GM23338 (cell line): Measurements from ENCODE around the gene SCAPER. TPM values are rescaled to one million over a fixed set of nuclear protein-coding genes. Genes with fewer than 3 reads are reported as not detected.

Source experiments
- ATAC-seq: fragments of 200-7000 bp; cut with Tn5 transposase; 3 replicates; pipeline ENCODE4 v1.9.1; 2020
- DNase-seq: peaks from one replicate; pipeline ENCODE4 v3.0.0-alpha.2; 2015; ENCODE audit warnings: low spot score
- H2AFZ ChIP-seq: fragments of 200-600 bp; sonication (generic); 2 replicates; pipeline ENCODE4 v1.8.0; 2016; ENCODE audit warnings: antibody characterized with exemption, mild to moderate bottlenecking, moderate library complexity
- H3F3A ChIP-seq: fragments of 200-600 bp; sonication (generic); replicated peaks from 2 replicates; pipeline ENCODE4 v1.8.0; 2017; ENCODE audit warnings: antibody characterized with exemption, mixed run types, low read depth
- H3K27ac ChIP-seq: fragments of 200-600 bp; sonication (generic); 2 replicates; pipeline ENCODE4 v1.6.1; 2016; ENCODE audit warnings: low read depth
- H3K27me3 ChIP-seq: fragments of 200-600 bp; sonication (generic); 2 replicates; pipeline ENCODE4 v1.8.0; 2016; ENCODE audit warnings: mild to moderate bottlenecking, mixed run types, moderate library complexity; ENCODE audit not compliant: insufficient read depth
- H3K36me3 ChIP-seq: fragments of 200-600 bp; sonication (generic); 2 replicates; pipeline ENCODE4 v1.8.0; 2016; ENCODE audit warnings: mild to moderate bottlenecking; ENCODE audit not compliant: insufficient read depth
- H3K4me1 ChIP-seq: fragments of 200-600 bp; sonication (generic); 2 replicates; pipeline ENCODE4 v1.8.0; 2016; ENCODE audit warnings: mild to moderate bottlenecking, moderate library complexity; ENCODE audit not compliant: insufficient read depth
- H3K4me2 ChIP-seq: fragments of 200-600 bp; sonication (generic); 2 replicates; pipeline ENCODE4 v1.7.1; 2017; ENCODE audit warnings: mixed run types
- H3K4me3 ChIP-seq: fragments of 200-600 bp; sonication (generic); 2 replicates; pipeline ENCODE4 v1.6.1; 2016; ENCODE audit warnings: mixed run types
- H3K79me2 ChIP-seq: fragments of 200-600 bp; sonication (generic); replicated peaks from 2 replicates; pipeline ENCODE4 v1.8.0; 2017; ENCODE audit warnings: mild to moderate bottlenecking; ENCODE audit not compliant: insufficient read depth
- H3K9me2 ChIP-seq: fragments of 200-600 bp; sonication (generic); 2 replicates; pipeline ENCODE4 v1.8.0; 2017; ENCODE audit not compliant: insufficient read depth
- H4K20me1 ChIP-seq: fragments of 200-600 bp; sonication (generic); replicated peaks from 2 replicates; pipeline ENCODE4 v1.8.0; 2017; ENCODE audit warnings: mild to moderate bottlenecking; ENCODE audit not compliant: insufficient read depth
- H3K27ac Mint-ChIP-seq: 2 replicates; pipeline ENCODE4 v1.8.0; 2020; ENCODE audit warnings: inconsistent platforms, mild to moderate bottlenecking, moderate library complexity, mixed read lengths
- H3K27me3 Mint-ChIP-seq: 3 replicates; pipeline ENCODE4 v1.8.0; 2022; ENCODE audit warnings: low read depth, mild to moderate bottlenecking, moderate library complexity, mixed read lengths, inconsistent platforms; ENCODE audit not compliant: insufficient read depth, poor library complexity
- H3K36me3 Mint-ChIP-seq: 3 replicates; pipeline ENCODE4 v1.8.0; 2021; ENCODE audit warnings: low read depth, mild to moderate bottlenecking, inconsistent platforms, moderate library complexity, mixed read lengths
- H3K4me1 Mint-ChIP-seq: 3 replicates; pipeline ENCODE4 v1.8.0; 2020; ENCODE audit warnings: mild to moderate bottlenecking, inconsistent platforms, mixed read lengths
- H3K4me3 Mint-ChIP-seq: 3 replicates; pipeline ENCODE4 v1.8.0; 2021; ENCODE audit warnings: moderate library complexity, mild to moderate bottlenecking, inconsistent platforms, mixed read lengths
- H3K9me3 Mint-ChIP-seq: 3 replicates; pipeline ENCODE4 v1.8.0; 2020; ENCODE audit warnings: moderate library complexity, mild to moderate bottlenecking, inconsistent platforms, mixed read lengths
- CREB1 ChIP-seq: fragments of 250-450 bp; sonication (Bioruptor Pico); IDR thresholded peaks from 2 replicates; pipeline ENCODE4 v1.5.0; 2020; ENCODE audit warnings: low read depth, mild to moderate bottlenecking, moderate library complexity
- JUNB ChIP-seq: IDR thresholded peaks from one replicate; pipeline ENCODE4 v1.6.1; 2016; ENCODE audit warnings: antibody characterized with exemption; ENCODE audit not compliant: unreplicated experiment
- POLR2AphosphoS5 ChIP-seq: IDR thresholded peaks from 2 replicates; pipeline ENCODE4 v1.6.1; 2016; ENCODE audit warnings: antibody characterized with exemption, low read depth
- STAT1 ChIP-seq: IDR thresholded peaks from one replicate; pipeline ENCODE4 v1.6.1; 2016; ENCODE audit warnings: antibody characterized with exemption; ENCODE audit not compliant: unreplicated experiment
- ZNF114 ChIP-seq: fragments of 250-450 bp; sonication (Bioruptor Pico); IDR thresholded peaks from 2 replicates; pipeline ENCODE4 v1.5.0; 2020; ENCODE audit warnings: mild to moderate bottlenecking, moderate library complexity
- polyA plus RNA-seq: library from polyadenylated mRNA; unstranded; fragments of >200 nt; fragmentation: Nextera tagmentation; extraction: Ambion mirVana; gene quantifications from 2 replicates; pipeline ENCODE4 v1.2.1, GENCODE V29; 2016
- total RNA-seq: library from RNA; depleted of rRNA; stranded (reverse); fragments of >200 nt; shearing (Covaris generic); gene quantifications from 2 replicates; pipeline ENCODE4 v1.2.3, GENCODE V29; 2014
- TF ChIP-seq, protein P1 (sequence below): fragments of 250-450 bp; sonication (Bioruptor Pico); IDR thresholded peaks from 2 replicates; pipeline ENCODE4 v1.5.0; 2020; ENCODE audit warnings: mild to moderate bottlenecking, moderate library complexity
- TF ChIP-seq, protein P2 (sequence below): IDR thresholded peaks from 2 replicates; pipeline ENCODE4 v1.6.1; 2016; ENCODE audit warnings: antibody characterized with exemption

SCAPER gene
- total and polyA plus RNA-seq, 2 experiments from 2014 or later = 9.1 to 17.6 TPM

DNA sequence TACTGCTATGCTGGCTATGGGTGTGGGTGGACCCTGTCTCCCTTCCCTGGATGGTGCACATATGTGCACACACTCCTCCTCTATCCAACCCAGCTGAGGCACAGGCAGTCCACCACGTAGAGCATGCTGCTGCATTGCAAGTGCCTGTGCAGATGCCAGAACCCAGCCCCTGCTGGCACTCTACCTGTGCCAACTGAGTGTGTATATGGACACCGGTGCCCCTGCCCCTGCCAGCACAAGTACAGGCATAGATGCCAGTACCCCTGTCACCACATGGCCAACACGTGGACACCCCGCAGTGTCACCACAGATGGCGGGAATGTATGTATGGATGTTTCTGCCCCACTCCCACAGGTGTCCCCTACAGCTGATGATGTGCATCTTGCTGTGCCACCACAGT, 352.0 kb downstream of the SCAPER start (continued):
- TF ChIP-seq, protein P1, sequence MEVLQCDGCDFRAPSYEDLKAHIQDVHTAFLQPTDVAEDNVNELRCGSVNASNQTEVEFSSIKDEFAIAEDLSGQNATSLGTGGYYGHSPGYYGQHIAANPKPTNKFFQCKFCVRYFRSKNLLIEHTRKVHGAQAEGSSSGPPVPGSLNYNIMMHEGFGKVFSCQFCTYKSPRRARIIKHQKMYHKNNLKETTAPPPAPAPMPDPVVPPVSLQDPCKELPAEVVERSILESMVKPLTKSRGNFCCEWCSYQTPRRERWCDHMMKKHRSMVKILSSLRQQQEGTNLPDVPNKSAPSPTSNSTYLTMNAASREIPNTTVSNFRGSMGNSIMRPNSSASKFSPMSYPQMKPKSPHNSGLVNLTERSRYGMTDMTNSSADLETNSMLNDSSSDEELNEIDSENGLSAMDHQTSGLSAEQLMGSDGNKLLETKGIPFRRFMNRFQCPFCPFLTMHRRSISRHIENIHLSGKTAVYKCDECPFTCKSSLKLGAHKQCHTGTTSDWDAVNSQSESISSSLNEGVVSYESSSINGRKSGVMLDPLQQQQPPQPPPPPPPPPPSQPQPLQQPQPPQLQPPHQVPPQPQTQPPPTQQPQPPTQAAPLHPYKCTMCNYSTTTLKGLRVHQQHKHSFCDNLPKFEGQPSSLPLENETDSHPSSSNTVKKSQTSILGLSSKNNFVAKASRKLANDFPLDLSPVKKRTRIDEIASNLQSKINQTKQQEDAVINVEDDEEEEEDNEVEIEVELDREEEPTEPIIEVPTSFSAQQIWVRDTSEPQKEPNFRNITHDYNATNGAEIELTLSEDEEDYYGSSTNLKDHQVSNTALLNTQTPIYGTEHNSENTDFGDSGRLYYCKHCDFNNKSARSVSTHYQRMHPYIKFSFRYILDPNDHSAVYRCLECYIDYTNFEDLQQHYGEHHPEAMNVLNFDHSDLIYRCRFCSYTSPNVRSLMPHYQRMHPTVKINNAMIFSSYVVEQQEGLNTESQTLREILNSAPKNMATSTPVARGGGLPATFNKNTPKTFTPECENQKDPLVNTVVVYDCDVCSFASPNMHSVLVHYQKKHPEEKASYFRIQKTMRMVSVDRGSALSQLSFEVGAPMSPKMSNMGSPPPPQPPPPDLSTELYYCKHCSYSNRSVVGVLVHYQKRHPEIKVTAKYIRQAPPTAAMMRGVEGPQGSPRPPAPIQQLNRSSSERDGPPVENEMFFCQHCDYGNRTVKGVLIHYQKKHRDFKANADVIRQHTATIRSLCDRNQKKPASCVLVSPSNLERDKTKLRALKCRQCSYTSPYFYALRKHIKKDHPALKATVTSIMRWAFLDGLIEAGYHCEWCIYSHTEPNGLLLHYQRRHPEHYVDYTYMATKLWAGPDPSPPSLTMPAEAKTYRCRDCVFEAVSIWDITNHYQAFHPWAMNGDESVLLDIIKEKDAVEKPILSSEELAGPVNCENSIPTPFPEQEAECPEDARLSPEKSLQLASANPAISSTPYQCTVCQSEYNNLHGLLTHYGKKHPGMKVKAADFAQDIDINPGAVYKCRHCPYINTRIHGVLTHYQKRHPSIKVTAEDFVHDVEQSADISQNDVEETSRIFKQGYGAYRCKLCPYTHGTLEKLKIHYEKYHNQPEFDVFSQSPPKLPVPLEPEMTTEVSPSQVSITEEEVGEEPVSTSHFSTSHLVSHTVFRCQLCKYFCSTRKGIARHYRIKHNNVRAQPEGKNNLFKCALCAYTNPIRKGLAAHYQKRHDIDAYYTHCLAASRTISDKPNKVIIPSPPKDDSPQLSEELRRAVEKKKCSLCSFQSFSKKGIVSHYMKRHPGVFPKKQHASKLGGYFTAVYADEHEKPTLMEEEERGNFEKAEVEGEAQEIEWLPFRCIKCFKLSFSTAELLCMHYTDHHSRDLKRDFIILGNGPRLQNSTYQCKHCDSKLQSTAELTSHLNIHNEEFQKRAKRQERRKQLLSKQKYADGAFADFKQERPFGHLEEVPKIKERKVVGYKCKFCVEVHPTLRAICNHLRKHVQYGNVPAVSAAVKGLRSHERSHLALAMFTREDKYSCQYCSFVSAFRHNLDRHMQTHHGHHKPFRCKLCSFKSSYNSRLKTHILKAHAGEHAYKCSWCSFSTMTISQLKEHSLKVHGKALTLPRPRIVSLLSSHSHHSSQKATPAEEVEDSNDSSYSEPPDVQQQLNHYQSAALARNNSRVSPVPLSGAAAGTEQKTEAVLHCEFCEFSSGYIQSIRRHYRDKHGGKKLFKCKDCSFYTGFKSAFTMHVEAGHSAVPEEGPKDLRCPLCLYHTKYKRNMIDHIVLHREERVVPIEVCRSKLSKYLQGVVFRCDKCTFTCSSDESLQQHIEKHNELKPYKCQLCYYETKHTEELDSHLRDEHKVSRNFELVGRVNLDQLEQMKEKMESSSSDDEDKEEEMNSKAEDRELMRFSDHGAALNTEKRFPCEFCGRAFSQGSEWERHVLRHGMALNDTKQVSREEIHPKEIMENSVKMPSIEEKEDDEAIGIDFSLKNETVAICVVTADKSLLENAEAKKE (CRISPR knock-in tag) = no peak

DNA sequence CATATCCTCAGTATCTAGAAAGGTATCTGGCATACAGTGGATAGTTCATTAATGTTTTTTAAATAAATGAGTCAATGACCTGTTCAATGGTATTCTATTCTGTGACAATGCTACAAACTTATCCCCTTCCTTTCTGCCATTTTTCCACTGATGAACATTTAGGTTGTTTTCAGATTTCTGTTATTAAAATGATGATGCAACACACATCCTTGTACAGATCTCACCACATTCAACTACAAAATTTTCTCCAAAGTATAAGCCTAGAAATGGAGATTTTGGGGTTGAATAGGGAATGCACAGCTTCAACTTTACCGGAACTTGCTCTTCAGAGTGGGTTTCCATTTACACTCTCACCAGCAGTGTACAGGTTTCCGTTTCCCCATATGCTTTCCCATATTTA, 358.3 kb downstream of the SCAPER start:
- Mint-ChIP-seq H3K27ac (no peak overlapping the region), H3K9me3 (peaks cover 4% of the 10 kb centered on the region; the same call in 1 of the 3 replicates), H3K36me3 (0 out of 3 replicates have a peak, but pooled peaks cover 3% of the 10 kb centered on the region), H3K4me3 (no peak overlapping the region), H3K27me3 (no peaks in the 10 kb centered on the region), H3K4me1 (no peaks in the 10 kb centered on the region)
- Histone ChIP-seq H2AFZ (no peak overlapping the region), H3K4me3 (no peak overlapping the region), H3K9me2 (no peaks in the 10 kb centered on the region), H3K79me2 (no peaks in the 10 kb centered on the region), H3K36me3 (no peaks in the 10 kb centered on the region), H3K4me2 (no peak overlapping the region), H3K27ac (no peak overlapping the region), H3F3A (no peaks in the 10 kb centered on the region), H3K27me3 (no peaks in the 10 kb centered on the region), H3K4me1 (no peaks in the 10 kb centered on the region), H4K20me1 (no peaks in the 10 kb centered on the region)
- DNase-seq (no peak), ATAC-seq (no peak)
- TF ChIP-seq ZNF114 (CRISPR knock-in tag) (no peak), STAT1 (no peak), CREB1 (no peak), POLR2AphosphoS5 (no peak), JUNB (no peak)
- TF ChIP-seq, protein P1 (CRISPR knock-in tag) = no peak
- TF ChIP-seq, protein P2, sequence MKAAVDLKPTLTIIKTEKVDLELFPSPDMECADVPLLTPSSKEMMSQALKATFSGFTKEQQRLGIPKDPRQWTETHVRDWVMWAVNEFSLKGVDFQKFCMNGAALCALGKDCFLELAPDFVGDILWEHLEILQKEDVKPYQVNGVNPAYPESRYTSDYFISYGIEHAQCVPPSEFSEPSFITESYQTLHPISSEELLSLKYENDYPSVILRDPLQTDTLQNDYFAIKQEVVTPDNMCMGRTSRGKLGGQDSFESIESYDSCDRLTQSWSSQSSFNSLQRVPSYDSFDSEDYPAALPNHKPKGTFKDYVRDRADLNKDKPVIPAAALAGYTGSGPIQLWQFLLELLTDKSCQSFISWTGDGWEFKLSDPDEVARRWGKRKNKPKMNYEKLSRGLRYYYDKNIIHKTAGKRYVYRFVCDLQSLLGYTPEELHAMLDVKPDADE = no peak
